Activated CD4-positive, alpha-beta T cell treated with anti-CD3 and anti-CD28 coated beads, Interleukin-2, amount 50 U/mL, for 1 hour (primary cell): ENCODE measurements around the gene GSG1.

ENCODE experiments used
- DNase-seq: peaks from one replicate; pipeline ENCODE4 v3.0.0-alpha.2; 2020

The GSG1 gene

DNA sequence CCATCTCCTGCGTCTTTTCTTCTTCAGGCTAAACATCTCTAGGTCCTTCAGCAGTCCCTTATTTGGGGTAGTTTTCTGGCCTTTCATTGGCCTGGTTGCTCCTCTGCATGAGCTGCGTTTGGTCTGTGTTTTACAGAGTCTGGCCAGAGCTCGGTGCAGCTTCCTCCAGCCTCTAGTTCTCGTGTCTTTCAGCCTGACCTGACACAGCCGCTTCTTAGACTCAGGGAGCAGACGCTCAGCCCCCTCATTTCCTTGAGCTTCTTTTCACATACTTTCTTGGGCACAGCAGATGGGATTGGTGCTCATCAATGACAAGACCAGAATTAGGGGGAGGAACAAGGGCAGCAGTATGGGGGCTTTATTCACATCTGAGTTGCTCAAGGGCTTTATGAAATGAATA is 13.6 kb upstream of the GSG1 start:
- DNase-seq = no peak

DNA sequence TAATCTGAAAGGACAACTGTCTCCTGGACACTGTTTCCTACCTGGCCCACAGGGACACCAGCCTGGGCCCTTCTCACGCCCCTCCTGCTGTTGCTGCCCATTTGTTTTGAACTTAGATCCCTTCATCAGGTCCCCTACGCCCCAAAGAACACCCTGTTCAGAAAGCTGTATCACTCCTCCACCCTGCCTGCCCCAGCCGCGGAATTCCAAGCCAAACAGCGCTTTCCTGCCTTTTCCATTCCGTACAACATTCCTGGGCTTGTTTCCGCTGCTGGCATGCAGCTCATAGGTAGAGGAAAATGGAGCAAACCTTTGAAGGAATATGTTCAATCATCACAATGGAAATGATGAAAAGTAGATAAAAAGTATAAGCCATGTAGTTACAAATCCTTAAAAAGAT is 12.8 kb upstream of the GSG1 start:
- no peak for DNase-seq

DNA sequence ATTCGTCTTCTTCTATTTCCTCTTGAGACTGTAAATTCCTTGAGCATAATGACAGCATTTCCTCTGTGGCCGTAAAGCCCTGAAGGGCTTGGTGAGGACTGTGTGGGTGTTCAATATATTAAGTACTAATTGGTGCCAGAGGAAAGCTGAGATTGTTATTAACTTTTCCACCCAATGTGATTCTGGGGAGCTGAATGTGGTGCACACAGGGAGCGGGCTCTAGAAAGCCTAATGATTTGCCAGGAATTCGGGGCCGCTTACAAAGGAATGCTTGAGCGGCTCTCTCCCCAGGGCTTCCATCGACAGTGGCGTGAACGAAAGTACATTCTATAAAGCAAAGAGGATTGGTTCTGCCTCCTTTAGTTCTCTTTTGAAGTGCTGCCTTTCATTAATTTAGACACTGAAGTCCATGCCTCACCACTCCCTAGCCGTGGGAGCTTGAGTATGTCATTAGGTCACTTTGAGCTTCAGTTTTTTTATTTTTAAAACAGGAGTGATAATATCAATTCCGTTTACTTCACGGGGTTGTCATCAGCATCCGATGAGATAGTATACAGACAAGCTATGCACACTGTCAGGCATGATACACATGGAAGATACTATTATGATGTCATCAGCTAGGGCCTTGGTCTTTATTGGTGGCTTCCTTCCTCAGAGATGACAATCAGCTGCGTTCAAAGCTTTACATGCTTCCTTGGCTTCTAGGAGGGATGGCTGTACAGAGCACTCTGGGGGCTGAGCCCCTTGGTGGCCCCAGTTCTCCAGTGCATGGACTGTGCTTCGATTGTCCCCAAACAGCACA is 11.0 kb upstream of the GSG1 start:
- no peak for DNase-seq

DNA sequence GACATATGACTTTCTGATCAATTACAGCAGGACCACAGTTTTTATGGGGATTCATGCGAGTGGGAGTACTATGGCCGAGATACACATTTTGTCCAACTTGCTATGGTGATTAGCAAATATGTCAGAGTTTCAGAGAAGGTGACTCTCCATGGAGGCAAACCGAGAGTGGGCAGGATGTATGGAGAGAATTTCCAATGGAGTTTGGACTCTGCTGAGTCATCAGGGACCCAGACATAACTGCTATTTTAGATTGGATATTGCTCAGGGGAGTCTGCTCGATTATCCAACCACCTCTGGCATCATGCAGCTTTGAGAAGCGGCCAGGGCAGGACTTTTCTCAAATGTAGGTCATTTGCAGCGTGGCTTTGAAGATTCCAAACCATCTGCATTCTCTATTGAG is 9.5 kb upstream of the GSG1 start:
- no peak for DNase-seq

DNA sequence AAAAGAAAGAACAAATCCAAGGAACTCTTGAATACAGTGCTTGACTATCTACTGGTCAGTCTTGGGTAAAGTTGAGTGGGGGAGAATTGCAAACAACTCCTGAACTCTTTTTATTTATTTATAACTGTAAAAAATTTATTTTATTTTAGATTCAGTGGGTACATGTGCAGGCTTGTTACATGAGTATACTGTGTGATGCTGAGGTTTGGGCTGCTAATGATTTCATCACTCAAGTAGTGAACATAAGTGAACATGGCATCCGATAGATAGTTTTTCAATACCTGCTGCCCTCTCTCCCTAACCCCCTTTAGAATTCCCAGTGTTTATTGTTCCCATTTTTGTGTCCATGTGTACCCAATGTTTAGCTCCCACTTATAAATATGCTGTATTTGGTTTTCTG is 3.2 kb upstream of the GSG1 start:
- no peak for DNase-seq

DNA sequence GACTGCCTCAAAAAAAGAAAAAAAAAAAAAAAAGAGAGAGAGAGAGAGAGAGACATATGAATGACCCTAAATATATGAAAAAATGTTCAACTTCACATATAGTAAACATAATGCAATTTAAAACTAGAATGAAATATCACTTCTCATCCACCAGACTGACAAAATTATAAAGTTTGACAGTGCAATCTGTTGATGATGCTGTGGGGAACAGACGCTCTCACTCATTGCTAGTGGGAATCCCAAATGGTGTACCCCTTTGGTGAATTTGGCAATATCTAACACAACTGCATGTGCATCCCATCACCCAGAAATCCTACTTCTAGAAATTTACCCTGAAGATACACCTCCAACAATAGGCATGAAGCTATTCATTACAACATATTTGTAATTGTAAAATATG is 2.3 kb upstream of the GSG1 start:
- DNase-seq = no peak

DNA sequence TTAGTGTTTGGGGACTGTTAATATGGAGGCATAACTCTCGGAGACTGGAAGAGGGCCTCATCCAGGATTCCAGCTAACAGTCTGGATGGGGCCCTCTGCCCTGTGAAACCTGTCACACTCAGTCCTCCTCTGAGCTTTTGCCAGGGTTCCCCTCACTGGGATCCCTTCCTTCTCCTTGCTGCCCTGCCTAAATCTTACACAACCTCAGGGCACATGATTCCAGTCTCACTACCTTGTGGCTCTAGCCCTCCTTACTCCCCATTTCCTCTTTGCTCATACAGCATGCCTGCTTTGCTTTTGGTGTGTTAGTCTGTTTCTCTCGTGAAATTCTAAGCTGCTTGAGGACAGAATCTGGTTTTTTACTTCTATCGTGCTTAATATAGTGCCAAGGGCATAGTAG is 942 bp upstream of the GSG1 start:
- DNase-seq = no peak

DNA sequence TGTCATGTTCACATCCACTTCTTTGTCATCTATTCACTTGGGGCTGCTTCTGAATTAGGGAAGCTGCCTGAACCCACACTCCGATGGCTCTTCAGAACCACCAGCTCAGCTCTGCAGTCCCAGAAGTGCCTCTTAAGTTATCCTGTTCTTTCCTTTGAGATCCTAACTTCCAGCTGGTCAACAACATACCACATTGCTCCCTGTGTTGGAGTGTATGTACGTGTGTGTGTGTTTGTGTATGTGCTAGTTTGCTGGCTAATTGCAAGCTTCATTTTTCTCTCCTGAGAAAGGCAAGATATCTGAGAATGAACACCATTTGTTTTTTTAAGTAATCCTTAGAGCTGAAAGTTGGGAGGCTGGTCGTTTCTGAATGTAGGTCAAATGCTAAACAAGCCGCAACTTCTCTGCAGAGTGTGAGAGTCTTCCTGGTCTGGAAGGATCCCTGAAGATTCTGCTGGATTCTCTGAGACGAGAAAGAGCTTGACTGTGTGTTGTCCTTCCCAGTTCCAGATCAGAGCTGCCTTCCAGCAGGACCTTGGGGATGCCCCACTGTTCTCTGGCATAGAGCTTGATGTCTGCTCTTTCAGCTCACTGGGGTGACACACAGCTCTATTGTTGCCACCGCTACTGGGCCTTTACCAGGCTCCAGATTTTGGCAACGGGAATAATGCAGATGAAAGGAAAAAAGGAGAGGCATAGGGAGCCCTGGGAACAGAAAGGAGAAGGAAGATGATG is 839 bp downstream of the GSG1 start:
- DNase-seq = no peak

DNA sequence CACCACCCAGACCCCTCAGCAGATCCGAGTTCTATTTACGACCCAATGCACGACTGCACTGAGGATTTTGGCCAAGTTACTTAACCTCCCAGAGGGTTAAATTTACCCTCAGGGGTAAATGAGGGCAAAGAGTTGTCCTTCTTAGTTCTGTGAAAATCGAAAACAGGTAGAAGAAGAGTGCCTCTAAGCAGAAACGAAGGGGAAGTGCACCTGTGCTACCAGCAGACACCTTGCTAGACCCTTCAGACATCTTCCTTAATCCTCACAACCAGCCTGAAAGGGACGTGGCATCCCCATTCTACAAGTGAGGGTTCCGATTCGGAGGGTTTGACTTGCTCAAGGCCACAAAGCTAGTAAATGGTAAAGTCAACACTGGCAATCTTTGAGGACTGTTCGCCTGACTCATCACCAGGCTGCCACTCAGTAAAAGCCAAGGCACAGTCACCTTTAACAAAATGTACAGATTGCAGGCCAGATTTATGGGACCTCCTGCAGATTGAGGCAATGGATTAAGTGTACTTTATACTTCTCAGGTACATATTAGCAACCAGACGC is 1.6 kb downstream of the GSG1 start:
- DNase-seq = peak; percentile 22

DNA sequence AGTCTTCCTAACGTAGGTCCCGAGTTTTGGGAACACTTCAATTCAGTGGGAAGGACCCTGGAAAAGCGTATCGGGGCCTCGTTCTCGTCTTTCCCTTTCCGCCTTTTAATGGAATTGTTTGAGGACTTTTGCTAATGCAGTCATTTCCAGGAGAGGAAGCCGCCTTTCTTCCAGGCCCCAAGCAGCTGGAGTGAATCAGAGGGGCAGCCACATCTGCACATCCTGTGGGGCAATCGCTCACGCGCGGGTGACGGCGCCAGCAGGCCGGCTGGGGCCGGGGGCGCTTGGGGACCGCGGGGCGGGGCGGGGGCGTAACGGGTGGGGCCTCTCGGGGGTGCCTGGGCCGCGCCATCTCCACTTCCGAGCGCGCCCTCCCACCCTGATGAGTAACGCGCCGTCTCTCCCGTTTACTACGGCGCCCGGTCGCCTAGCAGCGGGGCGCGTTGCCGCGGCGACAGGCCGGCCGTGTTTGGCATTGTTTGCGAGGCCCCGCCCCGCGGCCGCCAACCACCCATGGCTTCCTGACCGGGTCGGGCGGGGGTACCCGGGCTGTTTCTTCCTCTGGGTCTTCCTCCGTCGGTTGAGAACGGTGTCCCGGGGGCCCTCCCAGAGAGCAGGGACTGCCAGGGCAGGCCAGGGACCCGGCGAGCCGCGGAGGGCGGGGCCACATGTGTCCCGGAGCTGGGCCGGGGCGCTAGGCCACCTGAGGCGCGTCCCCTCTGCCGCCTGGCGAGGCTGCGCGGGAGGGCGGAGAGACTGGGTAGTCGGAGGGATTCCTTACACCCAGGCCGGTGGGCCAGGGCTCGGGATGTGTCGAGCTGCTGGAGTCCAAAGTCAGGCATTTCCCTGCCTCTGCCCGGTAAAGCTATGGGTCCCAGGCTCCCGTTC is 2.3 kb downstream of the GSG1 start:
- DNase-seq = peak; percentile 93

DNA sequence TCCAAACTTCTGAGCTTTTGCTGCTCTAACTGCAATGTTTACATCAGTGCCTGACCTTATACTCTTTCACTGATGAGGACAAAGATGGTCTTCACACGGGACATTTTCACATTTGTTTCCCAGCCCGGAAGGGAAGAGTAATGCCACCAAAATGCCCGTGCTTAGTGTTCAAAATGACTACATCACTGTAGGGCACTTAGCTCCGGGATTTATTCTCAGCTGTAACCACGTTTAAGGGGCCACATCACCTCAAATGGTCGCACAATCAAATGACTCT is 2.9 kb downstream of the GSG1 start:
- no peak for DNase-seq

DNA sequence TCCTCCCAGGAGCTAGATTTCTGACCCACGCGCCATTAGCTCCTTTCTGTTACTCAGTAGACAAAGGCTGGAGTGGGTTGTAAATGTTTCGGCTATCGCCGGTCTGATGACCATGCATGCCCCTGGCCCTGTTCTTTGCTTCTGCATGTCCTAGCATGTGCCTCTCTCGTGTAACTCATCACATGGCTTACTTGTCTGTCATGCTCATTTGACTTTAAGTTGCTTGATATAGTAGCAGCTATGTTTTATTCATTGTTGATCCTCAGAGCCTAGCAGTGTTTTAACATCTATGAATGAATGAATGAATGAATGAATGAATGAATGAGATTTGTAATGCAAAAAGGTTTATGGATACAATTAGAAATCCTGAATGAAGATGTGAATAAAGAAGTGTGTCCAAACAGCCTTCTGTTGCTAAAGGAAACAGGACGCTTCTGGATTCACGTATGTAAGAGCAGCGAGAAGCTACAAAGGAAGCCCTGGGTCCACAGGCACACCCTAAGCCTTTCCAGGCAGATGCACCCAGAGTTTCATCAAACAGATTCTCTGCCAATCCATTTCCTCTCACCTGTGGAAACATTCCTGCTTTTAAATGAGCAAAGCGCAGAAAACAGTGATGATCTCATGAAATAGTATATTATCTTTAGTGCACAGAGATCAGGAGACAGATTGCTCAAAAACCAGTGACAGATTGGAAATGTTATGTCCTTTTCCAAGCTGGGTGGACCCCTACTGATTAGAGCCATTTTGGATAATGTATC is 3.4 kb downstream of the GSG1 start:
- no peak for DNase-seq

DNA sequence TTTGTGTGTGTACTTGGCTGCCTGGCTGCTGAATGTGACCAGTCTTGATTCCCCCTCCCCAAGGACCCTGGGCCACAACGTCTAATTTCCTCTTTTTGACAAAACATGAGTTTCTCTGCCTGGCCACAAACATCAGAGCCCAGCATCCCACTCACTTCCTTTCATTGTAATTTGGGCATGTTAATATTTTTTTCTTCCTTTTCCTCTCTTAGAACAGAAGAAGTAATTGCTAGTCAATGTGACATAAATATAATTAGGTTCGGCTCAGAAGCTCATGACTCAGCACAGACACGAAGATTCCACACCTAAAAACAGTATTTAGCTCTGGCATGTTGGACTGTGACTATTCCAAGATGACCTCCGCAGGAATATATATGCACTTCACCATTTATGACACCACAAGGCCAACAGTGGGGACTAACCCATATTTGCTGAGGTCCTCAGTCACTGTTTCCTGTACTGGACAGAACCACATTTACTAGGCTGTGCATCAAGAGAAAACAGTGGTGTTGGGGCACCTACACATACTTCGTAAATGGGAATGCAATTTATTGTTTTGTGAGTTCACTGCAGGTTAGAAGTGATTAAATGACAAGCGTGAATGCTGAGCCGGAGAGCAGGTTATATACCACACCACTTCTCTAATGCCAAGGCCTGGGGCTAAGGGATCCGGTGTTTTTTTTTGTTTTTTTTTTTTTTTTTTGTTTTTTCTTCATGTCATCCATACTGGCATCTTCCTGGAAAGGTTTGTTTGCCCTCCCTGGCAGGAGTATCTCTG is 4.2 kb downstream of the GSG1 start:
- no peak for DNase-seq

DNA sequence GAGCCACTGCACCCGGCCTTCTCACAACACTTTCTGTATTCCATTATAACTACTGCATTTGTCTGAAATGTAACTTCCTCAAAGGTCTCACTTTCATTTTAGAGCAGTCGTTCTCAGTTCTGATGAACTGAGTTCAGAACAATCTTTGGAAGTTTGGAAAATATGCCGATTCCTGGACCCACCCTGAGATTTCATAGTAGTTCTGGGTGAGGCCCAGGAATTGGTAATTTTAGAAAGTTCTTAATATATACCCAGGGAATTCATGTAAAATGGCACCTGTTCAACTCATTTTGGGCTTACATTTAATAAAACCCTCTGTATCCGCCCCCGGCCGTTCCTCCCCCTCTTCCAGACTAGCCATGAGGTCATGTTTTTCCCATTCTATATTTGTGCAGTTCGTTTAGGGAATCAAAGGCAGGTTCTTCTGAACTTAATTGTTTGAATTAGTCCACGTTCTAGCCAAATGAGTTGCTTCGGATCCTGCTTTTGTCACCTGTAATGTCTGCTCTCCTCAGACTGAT is 5.9 kb downstream of the GSG1 start:
- no peak for DNase-seq

DNA sequence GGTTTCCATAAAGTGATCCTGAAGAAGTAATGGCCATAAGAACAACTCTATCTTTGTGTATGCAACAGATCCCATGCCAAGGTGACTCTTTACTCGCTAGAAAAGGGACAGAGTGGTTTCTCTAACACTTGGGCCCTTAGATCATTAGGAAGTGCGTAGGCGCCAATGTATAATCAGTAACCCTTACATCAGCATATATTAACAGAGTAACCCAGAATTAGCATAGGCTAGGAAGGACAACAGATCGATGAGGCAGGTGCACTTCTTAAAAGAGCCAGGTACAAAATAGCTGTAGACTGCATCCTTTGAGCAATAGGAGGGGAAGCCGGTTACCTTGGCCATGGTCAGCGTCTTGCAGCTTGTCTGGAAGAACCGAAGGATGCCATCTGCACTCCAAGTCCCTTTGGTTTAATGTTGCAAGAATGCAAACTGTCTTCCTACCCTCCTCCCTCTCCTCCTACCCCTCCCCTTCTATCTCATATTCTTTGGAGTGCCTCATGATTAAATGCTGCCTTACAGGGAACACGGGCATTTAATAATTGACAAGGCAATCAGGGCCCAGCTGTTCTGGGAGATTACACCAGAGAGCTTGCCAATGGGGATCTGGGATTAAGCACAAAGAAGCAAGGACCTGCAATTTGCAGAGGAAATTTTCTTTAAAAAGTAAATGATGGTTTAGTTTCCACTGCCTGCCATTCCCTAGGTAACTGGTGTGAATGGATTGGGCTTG is 8.0 kb downstream of the GSG1 start:
- no peak for DNase-seq

DNA sequence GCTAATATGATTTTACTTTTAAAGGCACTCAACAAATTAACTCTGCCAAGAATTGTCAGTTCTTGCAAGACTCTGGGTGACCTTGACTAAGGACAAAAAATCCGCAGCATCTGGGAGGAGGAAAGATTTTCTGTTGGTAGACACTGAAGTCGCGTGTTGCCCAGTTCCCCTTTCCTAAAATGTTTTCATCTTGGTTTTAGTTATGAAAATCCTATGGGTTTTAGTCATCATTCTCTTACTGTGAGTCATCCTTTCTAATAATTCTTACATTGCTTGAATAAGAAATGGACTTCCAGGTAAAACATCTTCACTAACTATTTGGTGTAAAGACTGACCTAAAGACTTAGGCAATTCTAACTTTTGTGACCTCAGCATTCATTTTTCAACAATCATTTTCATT is 9.1 kb downstream of the GSG1 start:
- DNase-seq = no peak

DNA sequence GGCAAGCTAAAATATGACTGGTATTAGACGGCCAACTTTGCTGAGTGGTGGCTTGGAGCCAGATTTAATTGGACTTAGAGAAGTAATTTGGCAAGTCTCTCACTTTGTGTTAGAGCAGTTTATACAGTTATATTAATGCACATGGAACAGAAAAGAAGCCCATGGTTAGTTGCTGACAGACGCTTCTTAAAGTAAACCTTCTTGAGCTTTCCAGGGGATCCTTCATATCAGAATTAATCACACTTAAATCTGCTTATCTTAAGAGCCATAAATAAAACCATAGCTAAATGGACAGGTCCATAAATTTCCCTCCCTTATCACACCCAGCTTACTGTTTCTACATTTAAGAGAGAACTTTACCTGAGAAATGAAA is 9.6 kb downstream of the GSG1 start:
- no peak for DNase-seq

DNA sequence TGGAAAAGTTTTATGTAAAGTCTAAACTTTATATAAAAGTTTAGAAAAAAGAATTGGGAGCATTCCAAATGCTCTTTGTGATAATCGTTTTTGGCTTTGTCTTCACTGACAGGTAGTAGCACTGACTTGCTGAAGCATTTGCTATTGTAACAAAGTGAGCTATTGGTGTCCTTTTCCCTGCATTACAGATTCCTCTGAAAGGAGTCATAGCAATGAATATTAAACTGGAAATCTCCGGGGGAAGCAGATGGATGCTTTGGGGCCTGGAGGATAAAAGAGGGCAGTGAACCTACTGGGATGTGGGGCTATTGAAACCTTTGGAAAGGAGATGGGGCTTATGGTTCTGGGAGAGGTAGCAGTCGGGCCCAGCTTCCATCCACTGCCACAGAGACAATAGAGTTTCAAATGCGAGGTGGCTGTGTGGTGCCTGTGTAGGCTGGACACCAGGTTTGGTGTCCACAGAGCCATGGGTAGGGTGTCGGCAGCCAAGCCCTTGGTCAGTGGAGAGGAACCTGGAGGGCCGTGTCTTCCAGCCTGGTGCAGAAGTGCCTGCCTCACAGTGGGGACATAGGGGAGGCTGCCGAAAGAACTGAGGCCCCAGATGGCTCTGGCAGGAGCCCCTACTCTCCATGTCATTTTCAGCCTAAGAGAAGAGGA is 10.1 kb downstream of the GSG1 start:
- DNase-seq = no peak

DNA sequence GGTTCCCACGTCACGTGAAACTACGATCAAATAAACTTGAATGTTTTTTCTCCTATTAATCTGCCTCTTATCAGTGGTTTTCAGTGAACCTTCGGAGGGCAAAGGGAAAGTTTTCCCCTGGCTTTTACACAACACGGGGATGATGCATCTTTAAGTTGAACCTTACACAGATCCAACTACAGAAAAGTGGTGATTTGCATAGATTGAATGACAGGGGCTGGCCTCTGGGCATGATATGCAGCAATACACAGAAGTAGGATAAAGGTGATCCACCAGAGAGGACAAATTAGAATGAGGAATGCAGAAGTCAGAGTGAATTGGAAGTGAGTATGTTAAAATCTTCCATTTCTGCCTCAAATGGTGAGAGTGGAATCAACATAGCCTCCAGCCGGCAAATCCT is 11.6 kb downstream of the GSG1 start:
- DNase-seq = no peak

DNA sequence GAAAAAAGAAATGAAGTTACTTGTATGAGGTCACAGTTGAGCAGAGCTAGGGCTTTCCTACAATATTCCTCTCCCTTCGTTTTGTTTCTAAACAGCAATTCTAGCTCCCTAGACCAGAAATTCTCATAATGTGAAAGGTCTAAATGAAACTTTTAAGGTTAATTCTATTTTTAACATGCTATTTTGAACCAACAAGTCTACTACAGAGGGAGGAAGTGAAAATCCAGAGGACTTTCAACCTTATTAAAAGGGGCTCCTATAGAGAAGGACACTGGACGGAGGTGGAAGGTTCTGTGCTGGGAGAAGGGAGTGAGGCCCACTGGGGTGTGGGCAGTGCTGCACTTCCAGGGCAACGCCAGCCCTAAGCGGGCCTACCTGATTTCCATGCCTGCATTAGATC is 13.4 kb downstream of the GSG1 start:
- DNase-seq = no peak

DNA sequence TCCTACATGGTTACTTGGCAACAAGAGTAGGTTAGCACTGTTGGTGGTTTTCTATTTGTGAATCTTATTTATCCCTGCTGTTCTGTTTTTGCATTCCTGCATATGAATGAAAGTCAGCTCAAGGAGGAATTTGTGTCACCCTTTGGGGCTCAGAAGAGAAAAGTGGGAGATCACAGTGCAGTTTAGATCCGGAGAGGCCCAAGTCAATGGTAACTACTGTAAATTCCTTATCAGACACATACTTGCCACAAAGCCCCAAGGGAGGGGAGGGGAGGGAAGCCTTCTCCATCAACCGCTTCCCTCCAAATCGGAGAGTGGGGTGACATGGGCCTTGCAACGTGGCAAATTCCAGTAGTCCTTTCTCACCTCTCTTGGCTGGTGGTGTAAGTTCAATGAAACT is 15.0 kb downstream of the GSG1 start:
- no peak for DNase-seq
